Measurements from ENCODE around the gene GPALPP1. TPM values are rescaled to one million over a fixed set of nuclear protein-coding genes. Genes with fewer than 3 reads are reported as not detected.

The GPALPP1 gene
- total RNA-seq, 2 donors from 2014 or later = 24.6 to 29.7 TPM

DNA sequence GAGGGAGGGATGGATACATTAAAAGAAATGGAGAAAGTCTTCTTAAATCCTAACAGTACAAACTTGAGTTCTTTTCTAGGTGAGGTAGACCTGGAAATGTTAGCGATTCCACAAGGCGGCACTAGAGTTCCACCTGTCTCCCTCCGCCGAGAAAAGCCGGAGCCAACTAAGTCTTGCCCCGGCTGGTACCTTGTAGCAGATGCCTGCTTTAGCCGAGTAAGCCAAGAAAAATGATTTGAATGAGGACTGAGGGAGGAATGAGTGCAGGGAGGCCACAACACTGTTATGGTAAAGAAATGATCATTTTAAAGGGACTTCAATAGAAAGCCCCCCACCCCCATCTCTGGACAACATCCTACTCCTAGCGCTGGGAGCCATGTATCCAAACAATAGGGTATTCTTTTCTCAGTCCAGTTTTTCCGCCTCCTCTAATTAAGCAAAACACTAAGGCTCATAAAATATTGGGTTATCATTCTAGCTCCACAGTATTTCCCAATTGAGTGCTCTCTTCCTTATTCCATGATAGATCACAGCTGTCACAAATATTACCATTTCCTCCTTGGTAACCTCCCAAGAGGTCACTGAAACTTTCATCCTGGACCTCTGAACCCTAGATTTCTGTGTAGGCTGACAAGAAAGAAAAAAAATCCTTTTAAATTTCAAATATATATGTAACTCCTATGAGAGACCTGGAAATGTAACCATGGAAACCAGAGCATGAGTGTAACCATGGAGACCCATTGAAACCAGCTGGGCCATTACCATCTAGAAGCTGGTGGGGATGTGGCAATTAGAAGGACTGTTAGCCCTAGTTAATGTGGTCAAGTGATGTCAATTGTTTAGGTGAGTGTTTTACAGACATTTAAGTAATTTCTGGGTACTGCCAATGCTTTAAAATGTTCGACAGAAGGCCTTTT lies 58.3 kb downstream of the GPALPP1 start:
- TF ChIP-seq, protein P1, sequence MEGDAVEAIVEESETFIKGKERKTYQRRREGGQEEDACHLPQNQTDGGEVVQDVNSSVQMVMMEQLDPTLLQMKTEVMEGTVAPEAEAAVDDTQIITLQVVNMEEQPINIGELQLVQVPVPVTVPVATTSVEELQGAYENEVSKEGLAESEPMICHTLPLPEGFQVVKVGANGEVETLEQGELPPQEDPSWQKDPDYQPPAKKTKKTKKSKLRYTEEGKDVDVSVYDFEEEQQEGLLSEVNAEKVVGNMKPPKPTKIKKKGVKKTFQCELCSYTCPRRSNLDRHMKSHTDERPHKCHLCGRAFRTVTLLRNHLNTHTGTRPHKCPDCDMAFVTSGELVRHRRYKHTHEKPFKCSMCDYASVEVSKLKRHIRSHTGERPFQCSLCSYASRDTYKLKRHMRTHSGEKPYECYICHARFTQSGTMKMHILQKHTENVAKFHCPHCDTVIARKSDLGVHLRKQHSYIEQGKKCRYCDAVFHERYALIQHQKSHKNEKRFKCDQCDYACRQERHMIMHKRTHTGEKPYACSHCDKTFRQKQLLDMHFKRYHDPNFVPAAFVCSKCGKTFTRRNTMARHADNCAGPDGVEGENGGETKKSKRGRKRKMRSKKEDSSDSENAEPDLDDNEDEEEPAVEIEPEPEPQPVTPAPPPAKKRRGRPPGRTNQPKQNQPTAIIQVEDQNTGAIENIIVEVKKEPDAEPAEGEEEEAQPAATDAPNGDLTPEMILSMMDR (IDR thresholded peaks at IDR 0.05) = peak; percentile 64 to 94 (median 88)
- TF ChIP-seq POLR2A (IDR thresholded peaks at IDR 0.05) = no peak
- peak; percentile 54 for TF ChIP-seq POLR2AphosphoS5 (IDR thresholded peaks at IDR 0.05)
- 18% methylated on average over 10 of the region's 10 CpGs for WGBS
- no peak overlapping the region for H3K27ac ChIP-seq
- intact Hi-C loops (cut with DNase I) = loop anchor here (2.0 to 5.0 kb wide), 2 partner anchors 231 to 260 kb away; no protein-coding TSS in a partner anchor
- peak; percentile 83 for DNase-seq (ENCODE audit: low spot score)
- no peaks in the 10 kb centered on the region for H3K36me3 ChIP-seq
- no peaks in the 10 kb centered on the region for H3K27me3 ChIP-seq (replicated peaks; ENCODE audit: insufficient read depth)
- no peaks in the 10 kb centered on the region for H3K9me3 ChIP-seq
- no peaks in the 10 kb centered on the region for H3K4me1 ChIP-seq (replicated peaks)
- peak overlapping the region; percentile 19 to 33 for H3K4me3 ChIP-seq

DNA sequence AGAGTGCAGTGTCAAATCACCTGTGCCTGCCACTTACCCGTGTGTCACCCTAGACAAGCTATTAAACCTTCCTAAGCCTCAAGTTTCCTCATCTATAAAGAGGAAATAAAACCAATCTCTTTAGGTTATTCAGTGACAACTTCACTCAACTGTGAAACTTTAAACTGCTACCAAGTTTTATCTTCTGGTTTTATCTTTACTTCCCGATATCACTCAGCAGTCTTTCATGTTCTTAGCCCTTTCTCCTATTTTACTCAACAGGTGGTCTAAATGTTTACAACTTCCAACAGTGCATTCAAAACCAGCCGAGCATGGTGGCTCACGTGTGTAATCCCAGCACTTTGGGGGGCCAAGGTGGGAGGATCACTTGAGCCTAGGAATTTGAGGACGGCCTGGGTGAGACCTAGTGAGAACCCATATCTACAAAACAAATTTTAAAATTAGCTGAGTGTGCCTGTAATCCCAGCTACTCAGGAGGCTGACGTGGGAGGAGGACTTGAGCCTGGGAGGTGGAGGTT lies 59.6 kb downstream of the GPALPP1 start:
- H3K27me3 ChIP-seq (replicated peaks; ENCODE audit: insufficient read depth) = no peaks in the 10 kb centered on the region
- H3K27ac ChIP-seq = no peak overlapping the region
- H3K9me3 ChIP-seq = no peaks in the 10 kb centered on the region
- H3K4me3 ChIP-seq = no peak overlapping the region
- TF ChIP-seq POLR2A (IDR thresholded peaks at IDR 0.05) (no peak), POLR2AphosphoS5 (IDR thresholded peaks at IDR 0.05) (no peak)
- TF ChIP-seq, protein P1 (IDR thresholded peaks at IDR 0.05) = no peak
- intact Hi-C loops (cut with DNase I) = loop anchor here (2.0 to 5.0 kb wide), 2 partner anchors 230 to 258 kb away; no protein-coding TSS in a partner anchor
- WGBS = 63% methylated on average over 6 of the region's 6 CpGs
- DNase-seq (ENCODE audit: low spot score) = no peak
- no peaks in the 10 kb centered on the region for H3K4me1 ChIP-seq (replicated peaks)
- H3K36me3 ChIP-seq = no peaks in the 10 kb centered on the region

- TF ChIP-seq POLR2AphosphoS5 (IDR thresholded peaks at IDR 0.05) (no peak), POLR2A (IDR thresholded peaks at IDR 0.05) (no peak)
- TF ChIP-seq, protein P1 (IDR thresholded peaks at IDR 0.05) = no peak
- Histone ChIP-seq H3K4me3 (no peak overlapping the region), H3K27me3 (replicated peaks; ENCODE audit: insufficient read depth) (no peaks in the 10 kb centered on the region), H3K4me1 (replicated peaks) (no peaks in the 10 kb centered on the region), H3K36me3 (no peaks in the 10 kb centered on the region), H3K9me3 (no peaks in the 10 kb centered on the region), H3K27ac (no peak overlapping the region)
- DNase-seq (ENCODE audit: low spot score) = no peak
- 88% methylated on average over 3 of the region's 3 CpGs for WGBS
- intact Hi-C loops (cut with DNase I) = loop anchor here (2.0 to 5.0 kb wide), 2 partner anchors 229 to 258 kb away; no protein-coding TSS in a partner anchor
Observed at GRCh38 chr13:45049478-45049877, 60.1 kb downstream of the GPALPP1 start.

DNA sequence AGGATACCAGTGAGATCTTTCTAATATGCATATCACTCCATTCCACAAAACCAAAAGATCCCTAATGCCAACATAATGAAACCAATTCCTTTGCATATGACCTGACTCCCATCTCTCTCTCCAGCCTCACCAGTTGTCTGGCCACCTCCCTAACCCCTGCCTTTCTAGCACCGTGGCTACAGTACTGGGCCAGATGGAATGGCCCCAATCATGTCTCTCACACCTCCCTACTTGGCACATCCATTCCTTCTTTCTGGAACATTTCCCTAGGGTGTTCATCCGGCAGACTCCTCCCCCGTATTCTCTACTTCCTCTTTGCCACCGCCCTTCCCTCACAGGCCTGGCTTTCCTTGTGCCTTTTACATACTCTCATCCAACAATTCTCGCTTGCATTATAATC lies 62.0 kb downstream of the GPALPP1 start:
- Histone ChIP-seq H3K4me3 (no peak overlapping the region), H3K36me3 (no peaks in the 10 kb centered on the region), H3K9me3 (no peaks in the 10 kb centered on the region), H3K27me3 (replicated peaks; ENCODE audit: insufficient read depth) (no peaks in the 10 kb centered on the region), H3K4me1 (replicated peaks) (no peaks in the 10 kb centered on the region), H3K27ac (no peak overlapping the region)
- intact Hi-C loops (cut with DNase I) = loop anchor here (10.0 kb wide), 1 partner anchor 133 kb away; no protein-coding TSS in a partner anchor
- no peak for DNase-seq (ENCODE audit: low spot score)
- 64% methylated on average over 5 of the region's 5 CpGs for WGBS
- TF ChIP-seq POLR2AphosphoS5 (IDR thresholded peaks at IDR 0.05) (no peak), POLR2A (IDR thresholded peaks at IDR 0.05) (no peak)
- TF ChIP-seq, protein P1 (IDR thresholded peaks at IDR 0.05) = no peak

Data from prostate gland (tissue), 2 donors.